COLO668 (cell line): ENCODE measurements around the gene OTOL1.
"Not testable (repeated sequence)": the region's sequence is repeated elsewhere in the genome, so short reads cannot be mapped to it uniquely, and the experiment has no call there.

ENCODE experiments used
- DNase-seq: peaks from one replicate; lab custom pipeline; 2025; ENCODE audit not compliant: unreplicated experiment; lab: John Stamatoyannopoulos, UW

OTOL1 gene

GRCh38 chr3:161496508-161496907, at the start of gene OTOL1:
Gene OTOL1, plus strand, starts transcription at chr3:161496808. Its CDS starts 0 bp downstream, at chr3:161496808.
- DNase-seq = no peak

DNA sequence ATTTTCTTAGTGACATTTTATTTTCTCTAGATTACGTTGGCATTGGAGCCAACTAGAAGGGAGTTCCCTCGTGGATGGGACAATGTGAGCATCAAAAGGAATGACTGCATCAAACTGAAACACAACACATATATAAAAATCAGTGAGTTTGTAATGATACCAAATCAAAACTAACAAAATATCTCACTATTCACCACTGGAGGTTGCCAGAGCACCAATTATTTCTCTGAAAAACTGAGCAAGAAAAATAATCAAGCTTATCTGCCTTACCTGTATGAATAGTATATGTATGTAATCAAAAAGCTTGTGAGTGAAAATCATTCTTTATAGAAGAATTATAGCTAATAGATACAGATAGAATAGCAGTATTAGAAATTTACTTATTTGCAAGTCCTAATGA, 46.8 kb upstream of the OTOL1 start:
- no peak for DNase-seq

DNA sequence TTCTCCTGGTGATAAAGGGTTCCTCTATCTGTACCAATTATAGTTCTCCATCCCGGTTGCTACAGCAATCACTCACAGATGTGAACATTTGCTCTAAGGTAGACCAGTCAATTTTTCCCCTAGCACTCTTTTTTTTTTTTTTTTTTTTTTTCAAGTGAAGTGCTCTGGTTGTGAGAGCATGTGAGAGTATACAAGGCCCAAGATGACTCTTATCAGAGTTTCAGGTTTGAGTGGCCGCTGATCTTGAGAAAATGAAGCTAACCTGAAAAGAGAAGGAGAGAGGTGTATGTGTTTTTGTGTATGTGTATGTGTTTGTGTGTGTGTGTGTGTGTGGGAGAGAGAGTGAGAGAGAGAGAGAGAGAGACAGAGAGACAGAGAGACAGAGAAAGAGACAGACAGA, 44.4 kb upstream of the OTOL1 start:
- no peak for DNase-seq

GRCh38 chr3:161454615-161455014, 42.0 kb upstream of the OTOL1 start:
- no peak for DNase-seq

DNA sequence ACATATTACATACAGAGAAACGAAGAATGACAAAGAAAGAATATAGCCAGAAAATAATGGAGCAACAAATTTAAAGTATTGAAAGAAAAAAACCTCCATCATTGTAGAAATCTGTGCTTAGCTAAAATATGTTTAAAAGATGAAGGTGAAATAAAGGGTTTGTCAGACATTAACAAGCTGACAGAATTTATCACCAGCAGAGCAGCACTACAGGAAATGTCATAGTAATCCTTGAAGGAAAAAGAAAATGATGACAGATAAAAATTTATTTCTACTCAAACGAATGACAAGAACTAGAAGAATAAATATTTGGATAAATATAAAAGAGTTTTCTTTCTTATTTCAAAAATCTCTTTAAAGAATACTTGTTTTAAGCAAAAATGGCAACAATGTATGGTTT, 40.6 kb upstream of the OTOL1 start:
- DNase-seq = no peak

GRCh38 chr3:161462138-161462537, 34.5 kb upstream of the OTOL1 start:
- no peak for DNase-seq

DNA sequence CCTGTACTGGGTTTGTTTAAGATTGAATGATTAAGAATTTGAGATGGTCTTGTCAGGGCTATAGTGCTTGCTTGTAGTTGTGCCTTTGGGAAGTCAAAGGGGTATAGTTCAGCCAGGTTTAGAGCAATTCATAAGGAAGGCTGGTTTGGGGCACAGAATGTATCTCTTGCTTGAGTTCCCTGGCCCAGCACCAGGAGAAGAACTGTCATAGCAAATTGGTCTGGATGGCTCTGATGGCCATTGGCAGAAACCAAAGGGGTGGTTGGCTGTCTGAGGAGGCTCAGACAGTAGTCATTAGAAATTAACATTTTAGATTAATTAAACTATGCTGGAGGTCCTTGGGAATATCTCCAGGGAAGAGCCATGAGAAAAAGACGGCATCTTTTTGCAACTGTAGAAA, 25.4 kb upstream of the OTOL1 start:
- no peak for DNase-seq

GRCh38 chr3:161474139-161474538, 22.5 kb upstream of the OTOL1 start:
- DNase-seq = no peak

GRCh38 chr3:161474741-161475140, 21.9 kb upstream of the OTOL1 start:
- no peak for DNase-seq

- DNase-seq = no peak
Observed at GRCh38 chr3:161475206-161475605, 21.4 kb upstream of the OTOL1 start.

DNA sequence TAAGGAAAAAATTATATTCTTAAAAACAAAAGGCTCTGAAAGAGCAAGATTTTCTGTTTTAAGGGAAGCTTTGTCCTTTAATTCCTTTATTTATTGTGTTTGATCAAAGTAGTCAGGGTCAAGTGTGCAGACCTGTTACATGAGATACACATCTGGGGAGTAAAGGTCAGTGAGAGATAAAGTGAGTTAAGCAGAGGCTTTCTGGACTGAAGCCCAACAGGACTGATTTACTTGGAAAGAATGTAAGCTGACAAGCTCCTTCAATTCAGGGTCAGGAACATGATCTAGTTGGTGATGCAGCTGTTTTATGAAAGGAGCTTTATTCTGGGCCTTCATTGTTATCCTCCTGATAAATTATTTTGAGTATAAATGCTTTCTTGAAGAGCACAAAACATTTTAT, 20.7 kb upstream of the OTOL1 start:
- no peak for DNase-seq

DNA sequence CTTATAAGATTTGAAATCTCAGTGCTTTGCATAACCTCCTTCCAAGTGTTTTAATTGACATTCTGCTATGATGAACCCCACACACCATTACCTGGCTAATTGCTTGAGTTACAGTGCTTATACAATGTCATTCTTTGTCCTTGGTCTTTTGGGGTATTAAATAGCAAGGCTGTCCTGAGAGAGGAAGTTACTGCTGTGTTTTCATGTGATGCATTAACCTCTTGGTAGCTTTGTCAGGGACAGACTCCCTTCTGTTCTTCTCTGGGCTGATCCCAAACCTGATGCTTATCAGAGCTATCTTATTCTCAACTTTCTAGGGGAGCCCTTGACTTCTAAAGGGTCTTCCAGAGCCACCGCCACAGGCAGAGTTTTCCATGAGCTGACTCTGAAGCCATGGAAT, 12.4 kb upstream of the OTOL1 start:
- no peak for DNase-seq

DNA sequence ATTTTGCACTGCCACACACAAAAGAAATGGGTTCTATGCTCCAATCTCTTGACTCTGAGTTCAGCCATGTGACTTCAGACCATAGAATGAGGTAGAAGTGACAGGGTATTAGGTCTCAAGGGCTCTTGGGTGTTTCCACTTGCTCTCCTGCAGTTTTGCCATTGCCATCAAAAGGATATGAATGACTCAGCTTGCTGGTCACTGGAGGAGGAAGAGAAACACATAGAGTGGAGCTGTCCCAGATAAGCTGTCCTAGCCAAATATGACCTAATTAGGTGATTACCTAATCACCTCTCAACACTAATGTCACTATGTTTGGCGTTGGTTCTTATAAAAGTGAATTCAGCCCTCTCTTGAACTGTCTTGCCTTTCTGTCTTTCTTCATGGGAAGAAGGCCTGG, 8.3 kb upstream of the OTOL1 start:
- DNase-seq = not testable (repeated sequence)

DNA sequence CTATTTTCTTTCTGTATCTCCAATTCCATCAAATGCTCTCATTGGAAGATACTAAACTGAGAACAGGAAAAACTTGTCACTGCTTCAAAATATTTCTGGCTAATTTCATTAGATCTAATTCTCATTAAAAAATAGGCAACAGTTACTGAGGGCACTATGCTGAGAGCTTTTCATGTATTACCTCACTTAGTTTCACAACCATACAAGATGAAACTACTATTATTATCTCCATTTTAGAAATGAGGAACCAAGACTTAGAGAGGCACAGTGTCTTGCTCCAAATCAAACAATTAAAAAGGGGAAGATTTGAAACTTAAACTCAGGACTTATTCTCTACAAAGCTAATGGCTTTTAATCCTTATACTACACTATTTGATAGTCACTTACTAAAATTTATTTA, 7.2 kb upstream of the OTOL1 start:
- no peak for DNase-seq

DNA sequence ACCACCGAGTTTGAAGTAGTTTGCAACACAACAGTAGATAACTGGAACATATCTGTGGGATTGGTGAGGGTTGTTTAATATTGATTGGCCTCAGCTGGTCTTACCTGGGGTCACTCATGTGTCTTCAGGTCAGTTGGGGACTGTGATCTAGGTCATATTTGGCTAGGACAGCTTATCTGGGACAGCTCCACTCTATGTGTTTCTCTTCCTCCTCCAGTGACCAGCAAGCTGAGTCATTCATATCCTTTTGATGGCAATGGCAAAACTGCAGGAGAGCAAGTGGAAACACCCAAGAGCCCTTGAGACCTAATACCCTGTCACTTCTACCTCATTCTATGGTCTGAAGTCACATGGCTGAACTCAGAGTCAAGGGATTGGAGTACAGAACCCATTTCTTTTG, 5.8 kb upstream of the OTOL1 start:
- DNase-seq = not testable (repeated sequence)

DNA sequence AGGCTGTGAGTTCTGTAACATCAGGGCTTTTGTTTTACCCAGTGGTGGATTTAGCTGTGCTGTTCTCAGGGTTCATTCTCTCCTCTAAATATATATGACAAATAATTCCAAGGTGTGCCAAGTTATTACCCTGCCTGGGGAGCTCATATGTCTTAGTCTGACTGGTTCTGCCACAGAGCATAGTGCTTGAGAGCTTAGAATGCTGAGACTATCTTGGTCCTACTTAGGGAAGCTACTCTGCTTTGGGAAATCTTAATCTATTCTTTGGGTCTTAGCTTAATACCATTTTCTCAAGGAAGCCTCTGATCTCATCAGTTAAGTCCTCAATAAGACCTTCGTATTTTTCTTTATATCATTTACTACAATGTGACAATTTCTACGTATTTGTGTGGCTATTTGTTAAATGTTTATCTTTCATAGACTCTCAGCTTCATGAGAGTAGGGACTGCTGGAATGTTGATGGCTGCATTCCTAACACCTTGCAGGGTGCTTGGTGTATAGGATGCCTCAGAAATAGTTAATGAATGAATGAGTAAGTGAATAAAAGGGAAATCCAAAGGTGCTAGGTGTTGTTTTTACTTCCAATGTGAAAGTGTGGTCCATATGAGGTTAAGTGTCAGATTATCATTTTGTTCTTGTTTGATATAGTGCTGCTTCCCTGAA, 1.8 kb downstream of the OTOL1 start:
- no peak for DNase-seq

GRCh38 chr3:161500068-161500796, 3.6 kb downstream of the OTOL1 start:
- no peak for DNase-seq

DNA sequence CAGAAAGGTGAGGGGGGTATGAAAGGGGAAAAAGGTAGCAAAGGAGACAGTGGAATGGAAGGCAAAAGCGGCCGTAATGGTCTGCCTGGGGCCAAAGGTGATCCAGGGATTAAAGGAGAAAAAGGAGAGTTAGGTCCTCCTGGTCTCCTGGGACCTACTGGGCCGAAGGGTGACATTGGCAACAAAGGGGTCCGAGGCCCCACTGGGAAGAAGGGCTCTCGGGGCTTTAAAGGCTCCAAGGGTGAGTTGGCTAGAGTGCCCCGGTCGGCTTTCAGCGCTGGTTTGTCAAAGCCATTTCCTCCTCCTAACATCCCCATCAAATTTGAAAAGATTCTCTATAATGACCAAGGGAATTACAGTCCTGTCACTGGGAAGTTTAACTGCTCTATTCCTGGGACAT, 6.7 kb downstream of the OTOL1 start:
- DNase-seq = no peak

DNA sequence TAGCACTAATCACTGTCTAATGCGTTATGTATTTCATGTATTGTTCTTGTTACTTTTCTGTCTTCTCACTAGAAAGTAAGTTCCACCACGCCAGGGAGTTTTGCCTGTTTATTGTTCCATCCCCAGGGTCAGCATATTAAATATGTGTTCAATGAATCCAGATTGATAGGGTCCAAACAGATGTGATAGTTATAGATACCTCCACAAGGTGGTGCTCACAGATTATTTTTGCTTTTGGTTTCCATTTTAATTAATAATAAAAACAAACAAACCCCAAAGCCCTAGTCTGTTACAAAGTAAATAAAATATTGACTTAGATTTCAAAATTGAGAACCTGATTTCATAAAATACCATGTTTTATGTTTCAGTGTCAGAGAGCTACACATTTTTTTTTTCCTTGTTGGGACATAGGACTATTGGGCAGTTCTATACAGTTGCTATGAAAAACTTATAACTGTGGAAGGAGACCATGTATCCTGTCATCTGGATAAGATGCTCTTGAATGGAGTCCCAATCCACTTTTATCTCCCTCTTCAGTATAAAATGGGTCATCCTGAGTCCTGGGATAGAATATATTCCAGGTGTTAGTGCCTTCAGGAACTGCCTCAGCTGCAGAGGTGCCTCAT, 12.4 kb downstream of the OTOL1 start:
- DNase-seq = no peak

GRCh38 chr3:161510510-161511260, 14.1 kb downstream of the OTOL1 start:
- no peak for DNase-seq

DNA sequence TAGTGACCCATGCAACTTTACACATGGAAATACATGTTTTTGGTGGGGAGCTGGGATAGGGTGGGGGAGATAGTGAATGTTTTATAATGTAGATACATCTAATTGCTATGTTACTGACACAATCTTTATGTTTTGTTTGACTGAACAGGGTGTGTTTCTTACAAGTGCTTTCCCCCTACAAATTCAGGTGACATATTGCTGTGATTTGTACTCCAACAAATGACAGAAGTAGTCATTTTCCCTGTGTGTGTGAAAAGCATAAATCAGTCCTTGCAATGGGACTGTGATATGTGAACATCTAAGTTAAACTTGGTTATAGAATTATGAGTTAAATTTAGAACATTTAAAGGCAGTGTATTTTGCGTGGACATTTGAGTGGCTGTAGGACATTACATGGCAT, 27.3 kb downstream of the OTOL1 start:
- no peak for DNase-seq

- no peak for DNase-seq
Observed at GRCh38 chr3:161531930-161532329, 35.3 kb downstream of the OTOL1 start.
